H1 (cell line): Measurements from ENCODE around the gene FRK. TPM values are rescaled to one million over a fixed set of nuclear protein-coding genes. Genes with fewer than 3 reads are reported as not detected.

Experiments
- CTCF ChIA-PET: fragments of 300-600 bp; sonication (Branson Sonifier 250); formaldehyde crosslinking; loops from one replicate; lab custom pipeline; 2021; ENCODE audit not compliant: partially characterized antibody; lab: Charles Lee
- POLR2A ChIA-PET: fragments of 300-600 bp; sonication (Branson Sonifier 250); formaldehyde crosslinking; loops from one replicate; lab custom pipeline; 2021; ENCODE audit warnings: inconsistent platforms; ENCODE audit not compliant: partially characterized antibody; lab: Charles Lee
- DNase-seq, 2 experiments: peaks; one replicate each; pipeline versions ENCODE4 v3.0.0 to v3.0.0-alpha.2; 2010 to 2022; ENCODE audit warnings: low spot score in 2 of 2, low read depth in 1 of 2, mixed read lengths in 1 of 2
- FAIRE-seq: peaks from 2 replicates; lab custom pipeline; 2011; peaks lifted over from hg19 to GRCh38; lab: Jason Lieb, UNC
- H2AFZ ChIP-seq: 2 replicates; pipeline ENCODE4 v1.8.1; 2012; ENCODE audit warnings: low read length, inconsistent platforms
- H2AK5ac ChIP-seq: 2 replicates; pipeline ENCODE4 v1.6.1; 2013; ENCODE audit warnings: low read depth, low read length
- H2BK120ac ChIP-seq: replicated peaks from 2 replicates; pipeline ENCODE3; 2013; ENCODE audit warnings: low read depth, low read length, inconsistent platforms
- H2BK12ac ChIP-seq: 2 replicates; pipeline ENCODE4 v1.6.1; 2013; ENCODE audit warnings: low read depth, low read length
- H2BK15ac ChIP-seq: 2 replicates; pipeline ENCODE4 v1.6.1; 2013; ENCODE audit warnings: low read length
- H2BK20ac ChIP-seq: 2 replicates; pipeline ENCODE4 v1.6.1; 2013; ENCODE audit warnings: low read length
- H2BK5ac ChIP-seq: 2 replicates; pipeline ENCODE4 v1.6.1; 2013; ENCODE audit warnings: low read depth, low read length
- H3K14ac ChIP-seq: 2 replicates; pipeline ENCODE4 v1.6.1; 2013; ENCODE audit warnings: inconsistent platforms; ENCODE audit not compliant: insufficient read length
- H3K18ac ChIP-seq: 2 replicates; pipeline ENCODE4 v1.6.1; 2013; ENCODE audit warnings: low read length; ENCODE audit errors: extremely low read depth
- H3K23ac ChIP-seq: 2 replicates; pipeline ENCODE4 v1.6.1; 2013; ENCODE audit warnings: inconsistent platforms; ENCODE audit not compliant: insufficient read length
- H3K23me2 ChIP-seq: 2 replicates; pipeline ENCODE4 v1.6.1; 2013; ENCODE audit warnings: low read depth, low read length
- H3K27ac ChIP-seq: 2 replicates; pipeline ENCODE4 v1.6.1; 2011; ENCODE audit warnings: low read depth, low read length, inconsistent platforms
- H3K27me3 ChIP-seq, 4 experiments: replicated peaks in 1 of 4; 1 replicate in 1 of 4; 2 replicates in 3 of 4; pipeline versions ENCODE4 v1.6.1 to v1.8.1; 2011 to 2013; ENCODE audit warnings: low read length in 3 of 4, mild to moderate bottlenecking in 3 of 4, inconsistent platforms in 2 of 4, mixed read lengths in 2 of 4, moderate library complexity in 1 of 4; ENCODE audit not compliant: control insufficient read depth in 3 of 4, insufficient read depth in 3 of 4; ENCODE audit errors: extremely low read depth in 1 of 4
- H3K36me3 ChIP-seq, 4 experiments: 2 replicates each; pipeline versions ENCODE4 v1.6.1 to v1.8.1; 2011 to 2013; ENCODE audit warnings: mild to moderate bottlenecking in 4 of 4, low read length in 3 of 4, moderate library complexity in 2 of 4, control low read depth in 1 of 4, inconsistent platforms in 1 of 4; ENCODE audit not compliant: insufficient read depth in 4 of 4, control insufficient read depth in 2 of 4
- H3K4ac ChIP-seq: replicated peaks from 2 replicates; pipeline ENCODE3; 2013; ENCODE audit warnings: low read length, low read depth, mixed read lengths, inconsistent platforms; ENCODE audit not compliant: insufficient read length
- H3K4me1 ChIP-seq, 4 experiments: replicated peaks in 1 of 4; 1 replicate in 1 of 4; 2 replicates in 3 of 4; pipeline versions ENCODE4 v1.6.1 to v1.8.1; 2011 to 2013; ENCODE audit warnings: low read length in 3 of 4, inconsistent platforms in 2 of 4, mixed read lengths in 1 of 4; ENCODE audit not compliant: insufficient read depth in 4 of 4, control insufficient read depth in 3 of 4
- H3K4me2 ChIP-seq, 2 experiments: 2 replicates each; pipeline versions ENCODE4 v1.6.1 to v1.8.1; 2011 to 2013; ENCODE audit warnings: low read depth in 2 of 2, low read length in 2 of 2, control low read depth in 1 of 2, inconsistent platforms in 1 of 2, mild to moderate bottlenecking in 1 of 2; ENCODE audit not compliant: insufficient read depth in 1 of 2
- H3K4me3 ChIP-seq, 4 experiments: fragments of 200-600, 300-600 bp in 1 of 4; sonication (generic), shearing (Covaris generic), sonication (Bioruptor Twin) in 1 of 4; 2 replicates each; pipeline versions ENCODE4 v1.5.1 to v1.8.1; 2011 to 2016; ENCODE audit warnings: low read length in 4 of 4, low read depth in 3 of 4, control low read depth in 2 of 4, inconsistent platforms in 2 of 4, mild to moderate bottlenecking in 2 of 4, mixed read lengths in 1 of 4, moderate library complexity in 1 of 4; ENCODE audit not compliant: insufficient read depth in 2 of 4; ENCODE audit errors: extremely low read depth in 1 of 4
- H3K56ac ChIP-seq: replicated peaks from 2 replicates; pipeline ENCODE3; 2013; ENCODE audit warnings: low read depth, mild to moderate bottlenecking, mixed read lengths, low read length, inconsistent platforms; ENCODE audit not compliant: insufficient read length
- H3K79me1 ChIP-seq: 2 replicates; pipeline ENCODE4 v1.6.1; 2013; ENCODE audit warnings: low read depth, low read length, control low read depth
- H3K79me2 ChIP-seq, 2 experiments: 2 replicates each; pipeline versions ENCODE4 v1.6.1 to v1.8.1; 2012 to 2013; ENCODE audit warnings: low read length in 2 of 2, mild to moderate bottlenecking in 2 of 2, inconsistent platforms in 1 of 2; ENCODE audit not compliant: insufficient read depth in 2 of 2, control insufficient read depth in 1 of 2
- H3K9ac ChIP-seq, 4 experiments: replicated peaks in 1 of 4; 1 replicate in 1 of 4; 2 replicates in 3 of 4; pipeline versions ENCODE4 v1.6.1 to v1.8.1; 2011 to 2013; ENCODE audit warnings: low read depth in 3 of 4, low read length in 3 of 4, control low read depth in 2 of 4, mild to moderate bottlenecking in 2 of 4, moderate library complexity in 2 of 4, inconsistent platforms in 1 of 4; ENCODE audit errors: extremely low read depth in 1 of 4
- H3K9me3 ChIP-seq, 2 experiments: 2 replicates each; pipeline versions ENCODE4 v1.6.1 to v1.8.1; 2012 to 2013; ENCODE audit warnings: mild to moderate bottlenecking in 2 of 2, moderate library complexity in 2 of 2, control low read depth in 1 of 2, inconsistent platforms in 1 of 2, low read depth in 1 of 2, low read length in 1 of 2, mixed read lengths in 1 of 2; ENCODE audit not compliant: insufficient read depth in 2 of 2
- H4K20me1 ChIP-seq, 2 experiments: replicated peaks in 1 of 2; 2 replicates each; pipeline versions ENCODE3 to v1.8.1; 2011 to 2013; ENCODE audit warnings: inconsistent platforms in 2 of 2, low read length in 2 of 2, mild to moderate bottlenecking in 1 of 2; ENCODE audit not compliant: insufficient read depth in 2 of 2, control insufficient read depth in 1 of 2
- H4K5ac ChIP-seq: 2 replicates; pipeline ENCODE4 v1.6.1; 2013; ENCODE audit warnings: low read length, low read depth, mixed read lengths, inconsistent platforms; ENCODE audit not compliant: insufficient read length
- H4K8ac ChIP-seq: 2 replicates; pipeline ENCODE4 v1.8.0; 2013; ENCODE audit warnings: mild to moderate bottlenecking, moderate library complexity, low read length, inconsistent platforms; ENCODE audit not compliant: insufficient read depth; ENCODE audit errors: extremely low read depth
- H4K91ac ChIP-seq: replicated peaks from 2 replicates; pipeline ENCODE3; 2013; ENCODE audit warnings: low read length, mixed read lengths, inconsistent platforms; ENCODE audit not compliant: insufficient read length
- CBX8 ChIP-seq: fragments of 300-800, 300-1000 bp; sonication (generic); IDR thresholded peaks from 2 replicates; pipeline ENCODE4 v1.7.1; 2016; ENCODE audit warnings: low read depth, low read length, borderline replicate concordance
- CTBP2 ChIP-seq: IDR thresholded peaks from 2 replicates; pipeline ENCODE4 v1.7.0; 2011; ENCODE audit warnings: borderline replicate concordance, mild to moderate bottlenecking, moderate library complexity, mixed read lengths, low read length; ENCODE audit not compliant: insufficient read depth, insufficient read length
- FOSL1 ChIP-seq: IDR thresholded peaks from 2 replicates; pipeline ENCODE4 v1.6.1; 2011; ENCODE audit warnings: mild to moderate bottlenecking, low read depth, low read length, moderate library complexity; ENCODE audit not compliant: insufficient read depth
- GTF2F1 ChIP-seq: IDR thresholded peaks from 2 replicates; pipeline ENCODE4 v1.6.1; 2012; ENCODE audit warnings: low read depth, low read length, improper control_type of control experiment, borderline replicate concordance
- SAP30 ChIP-seq: fragments of 300-600 bp; sonication (generic); IDR thresholded peaks from 2 replicates; pipeline ENCODE4 v1.7.1; 2012; ENCODE audit warnings: low read length, moderate library complexity, mild to moderate bottlenecking, inconsistent platforms; ENCODE audit not compliant: insufficient read depth, insufficient replicate concordance
- SIX5 ChIP-seq: IDR thresholded peaks from 2 replicates; pipeline ENCODE4 v1.6.1; 2011; ENCODE audit warnings: mild to moderate bottlenecking, low read depth, low read length
- SP2 ChIP-seq: IDR thresholded peaks from 2 replicates; pipeline ENCODE4 v1.6.1; 2012; ENCODE audit warnings: mild to moderate bottlenecking, low read length, inconsistent platforms
- TAF1 ChIP-seq: IDR thresholded peaks from 2 replicates; pipeline ENCODE4 v1.6.1; 2011; ENCODE audit warnings: mild to moderate bottlenecking, low read depth, low read length
- WGBS, 2 experiments: shearing (Covaris generic) in 1 of 2; methylation state at CpG; one replicate each; pipeline versions ENCODE4 v1.1.6 to v1.1.7; 2013 to 2015; ENCODE audit warnings: low lambda C conversion rate in 2 of 2, mixed read lengths in 2 of 2, inconsistent platforms in 1 of 2, low coverage in 1 of 2, missing lambda C conversion rate in 1 of 2; ENCODE audit not compliant: insufficient replicate concordance in 2 of 2, insufficient coverage in 1 of 2, insufficient read length in 1 of 2; ENCODE audit errors: extremely low coverage in 1 of 2, missing lambda C conversion rate in 1 of 2; 5-methylcytosine and 5-hydroxymethylcytosine counted together
- polyA plus RNA-seq, 7 experiments: library from polyadenylated mRNA; depleted of rRNA in 3 of 7; stranded (reverse) in 5 of 7; unstranded in 2 of 7; fragments of >200 nt in 5 of 7; fragments of 200-250 nt in 2 of 7; gene quantifications; 1 replicate in 5 of 7; 2 replicates in 1 of 7; 4 replicates in 1 of 7; pipeline versions ENCODE4 v1.2.1 to v1.2.3, GENCODE V29; 2011 to 2013; ENCODE audit warnings: missing spikeins in 2 of 7, mixed read lengths in 2 of 7
- total RNA-seq: library from RNA; stranded (reverse); fragmentation: NEBNext Ultra II Directional; extraction: Animal tissue kit (Norgen Biotek cat#: 25700); gene quantifications from 2 replicates; pipeline ENCODE4 v1.2.1, GENCODE V29; 2021

Gene FRK
- total and polyA plus RNA-seq, 2 of the 8 experiments (the other 6 are each of a cell fraction or from before 2014, with no cell fraction given) = 0.11 to 0.24 TPM

GRCh38 chr6:116102873-116103272 lies 42.2 kb upstream of the FRK start:
- Histone ChIP-seq H3K4ac (no peak overlapping the region), H3K4me2 (peak overlapping the region; percentile 19 to 88; a peak in 2 of 4 replicates), H3K36me3 (peaks cover 0 to 3% (median 0%) of the 10 kb centered on the region in 4 experiments; a peak in 2 of 8 replicates), H4K91ac (no peak overlapping the region), H2BK15ac (no peak overlapping the region), H3K79me1 (no peaks in the 10 kb centered on the region; the same call in 1 of the 2 replicates), H2BK5ac (no peak overlapping the region), H3K27ac (no peak overlapping the region), H2AFZ (no peak overlapping the region), H2BK120ac (no peak overlapping the region), H4K5ac (no peak overlapping the region), H2AK5ac (no peak overlapping the region), H3K79me2 (peaks cover 0 to 46% of the 10 kb centered on the region in 2 experiments; a peak in 2 of 4 replicates), H3K9ac (peak overlapping the region in 1 of 4 experiments; percentile 27; a peak in 1 of 7 replicates), H3K4me1 (peaks cover 0 to 25% (median 21%) of the 10 kb centered on the region in 4 experiments), H3K14ac (no peak overlapping the region), H3K18ac (no peak overlapping the region), H4K8ac (no peak overlapping the region), H3K4me3 (no peak overlapping the region; a peak in 1 of 8 replicates), H4K20me1 (no peaks in the 10 kb centered on the region), H2BK20ac (no peak overlapping the region), H3K9me3 (no peaks in the 10 kb centered on the region), H3K27me3 (no peaks in the 10 kb centered on the region), H2BK12ac (no peak overlapping the region), H3K23ac (no peak overlapping the region), H3K56ac (no peak overlapping the region), H3K23me2 (peaks cover 5% of the 10 kb centered on the region)
- DNase-seq = no peak
- no peak for FAIRE-seq
- TF ChIP-seq SAP30 = no peak
- no peak for TF ChIP-seq GTF2F1
- TF ChIP-seq FOSL1 = no peak
- TF ChIP-seq SIX5 = no peak
- no peak for TF ChIP-seq CTBP2
- no peak for TF ChIP-seq SP2
- no peak for TF ChIP-seq TAF1
- no peak for TF ChIP-seq CBX8
- 96% methylated on average over 4 of the region's 4 CpGs; no CpG with 5 or more reads in 1 of the 2 experiments for WGBS, 2 experiments
- CTCF ChIA-PET = interaction anchor here (1.1 to 3.8 kb wide), 3 partner anchors 10 to 40 kb away, joined by 3 to 32 read pairs (median 5); no protein-coding TSS in a partner anchor
- POLR2A ChIA-PET = interaction anchor here (2.8 to 3.8 kb wide), 2 partner anchors 8 to 14 kb away, joined by 16 to 18 read pairs; no protein-coding TSS in a partner anchor
